ENCODE data around the gene ING2. TPM values are rescaled to one million over a fixed set of nuclear protein-coding genes. Genes with fewer than 3 reads are reported as not detected.

ING2 gene
- total and polyA plus RNA-seq, 2 of the 8 experiments (the other 6 are each of a cell fraction or from before 2014, with no cell fraction given): 5.1 to 16.1 TPM

GRCh38 chr4:183504064-183504929 lies 561 bp upstream of the ING2 start (continued):
- no peak for TF ChIP-seq SAP30 (IDR thresholded peaks at IDR 0.05; ENCODE audit: insufficient read depth, insufficient replicate concordance, low read length)
- TF ChIP-seq EGR1 (IDR thresholded peaks at IDR 0.05; ENCODE audit: borderline replicate concordance, low read depth, low read length): no peak; the same call in 1 of the 2 replicates

Measured in H1 (cell line).